Stimulated activated CD4-positive, alpha-beta T cell treated with anti-CD3 and anti-CD28 coated beads, Interleukin-12 subunit alpha, Interleukin-12 subunit beta, amount 100 ng/mL, for 48 hours (primary cell): ENCODE data around the gene HSD17B11.
"Not testable (repeated sequence)": the region's sequence is repeated elsewhere in the genome, so short reads cannot be mapped to it uniquely, and the experiment has no call there.

ENCODE experiments used
- DNase-seq, 3 donors: peaks; one replicate each; pipeline ENCODE4 v3.0.0-alpha.2; 2020; ENCODE audit warnings: low read depth in 2 of 3, low spot score in 1 of 3

Gene HSD17B11, protein sequence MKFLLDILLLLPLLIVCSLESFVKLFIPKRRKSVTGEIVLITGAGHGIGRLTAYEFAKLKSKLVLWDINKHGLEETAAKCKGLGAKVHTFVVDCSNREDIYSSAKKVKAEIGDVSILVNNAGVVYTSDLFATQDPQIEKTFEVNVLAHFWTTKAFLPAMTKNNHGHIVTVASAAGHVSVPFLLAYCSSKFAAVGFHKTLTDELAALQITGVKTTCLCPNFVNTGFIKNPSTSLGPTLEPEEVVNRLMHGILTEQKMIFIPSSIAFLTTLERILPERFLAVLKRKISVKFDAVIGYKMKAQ

DNA sequence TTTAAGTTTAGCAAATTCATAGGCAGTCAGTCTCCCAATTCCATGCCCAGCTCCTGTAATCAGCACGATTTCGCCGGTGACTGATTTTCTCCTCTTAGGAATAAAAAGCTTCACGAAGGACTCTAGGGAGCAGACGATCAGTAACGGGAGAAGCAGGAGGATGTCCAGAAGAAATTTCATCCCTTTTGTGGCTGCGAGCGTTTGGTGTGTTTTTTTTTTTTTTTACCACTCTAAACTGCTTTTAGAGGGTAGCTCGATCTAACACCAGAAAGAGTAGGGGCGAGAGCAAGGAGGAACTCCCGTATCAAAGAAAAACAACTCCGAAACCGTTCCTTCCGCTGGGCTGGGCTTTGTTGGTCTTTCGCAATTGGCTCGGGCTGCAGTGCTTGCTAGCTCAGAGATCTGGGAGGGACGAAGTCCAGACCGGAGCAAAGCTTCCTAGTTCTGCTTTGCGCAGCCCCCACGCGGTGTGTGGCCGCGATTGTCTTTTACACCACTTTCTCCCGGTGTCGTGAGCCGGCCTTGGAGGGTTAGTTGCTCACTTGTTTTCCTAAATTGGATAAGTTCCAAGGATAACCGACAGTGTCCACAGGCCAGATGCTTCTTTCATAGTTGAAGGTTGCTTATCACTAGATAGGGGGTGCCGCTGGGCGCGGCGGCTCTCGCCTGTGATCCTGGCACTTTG lies at the start of gene HSD17B11:
Gene HSD17B11, minus strand, starts transcription at position 298 of the 685 bp plus-strand sequence. Its CDS starts 118 bp downstream, at position 180.
- peak; percentile 65 to 70 (median 67) for DNase-seq

DNA sequence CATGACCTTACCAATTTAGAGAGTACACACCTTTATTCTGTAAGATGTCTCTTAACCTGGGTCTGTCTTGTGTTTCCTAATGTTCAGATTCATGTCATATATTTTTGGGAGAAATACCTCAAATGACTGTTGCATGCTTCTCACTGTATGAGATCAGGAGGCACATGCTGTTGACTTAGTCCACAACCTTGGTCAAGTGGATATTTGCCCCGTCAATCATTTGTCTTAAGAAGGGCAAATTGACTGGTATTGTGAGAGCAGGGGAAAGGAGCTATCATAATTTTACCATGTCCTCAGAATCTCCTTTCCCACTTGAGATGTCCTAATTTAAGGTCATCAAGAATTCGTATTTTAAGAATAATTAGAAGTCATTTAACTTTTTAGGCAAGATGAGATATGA lies 42.4 kb upstream of the HSD17B11 start:
- no peak for DNase-seq

DNA sequence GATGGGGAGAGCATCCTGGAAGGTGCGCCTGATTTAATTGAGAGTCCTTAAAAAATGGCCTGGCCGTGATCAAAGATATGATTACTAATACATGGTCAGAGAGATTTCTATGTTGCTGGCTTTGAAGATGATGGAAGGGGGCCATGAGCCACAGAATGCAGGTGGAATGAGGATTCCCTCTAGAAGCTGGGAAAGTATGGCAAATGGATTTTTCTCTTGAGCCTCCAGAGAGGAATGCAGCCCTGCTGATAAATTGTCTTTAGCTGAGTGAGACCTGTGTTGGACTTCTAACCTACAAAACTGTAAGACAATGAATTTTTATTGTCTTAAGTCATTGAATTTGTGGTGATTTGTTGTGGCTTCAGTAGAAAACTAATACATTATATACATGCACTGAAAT lies 39.0 kb upstream of the HSD17B11 start:
- no peak for DNase-seq

DNA sequence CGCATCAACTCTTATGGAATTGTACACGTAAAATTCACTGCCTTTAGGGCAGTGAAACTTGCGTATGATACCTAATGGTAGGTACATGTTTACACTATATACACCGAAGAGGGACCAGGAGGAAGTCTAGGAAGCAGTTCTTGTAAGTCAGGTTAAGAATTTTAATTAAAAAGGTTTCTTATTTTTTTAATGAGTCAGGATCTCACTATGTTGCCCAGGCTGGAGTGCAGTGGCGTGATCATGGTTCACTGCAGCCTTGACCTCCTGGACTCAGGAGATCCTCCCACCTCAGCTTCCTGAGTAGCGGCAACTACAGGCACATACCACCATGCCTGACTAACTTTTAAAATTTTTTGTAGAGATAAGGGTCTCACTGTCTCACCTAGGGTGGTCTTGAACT lies 38.0 kb upstream of the HSD17B11 start:
- no peak for DNase-seq

DNA sequence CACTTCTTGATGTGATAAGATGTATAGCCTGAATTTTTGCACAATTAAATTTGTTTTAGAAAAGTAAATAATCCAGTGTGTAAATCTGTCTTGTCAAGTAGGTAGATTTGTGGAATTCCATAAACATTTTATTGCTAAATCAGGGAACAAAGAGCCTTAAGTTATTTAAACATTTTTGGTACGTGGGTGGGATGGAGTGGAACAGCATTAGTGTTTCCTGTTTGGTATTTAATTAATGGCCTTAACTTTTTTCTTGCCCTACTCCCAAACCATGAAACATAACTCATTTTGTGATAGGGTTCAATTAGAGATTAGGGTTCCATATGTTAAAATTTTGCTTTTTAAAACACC lies 36.5 kb upstream of the HSD17B11 start:
- no peak for DNase-seq

DNA sequence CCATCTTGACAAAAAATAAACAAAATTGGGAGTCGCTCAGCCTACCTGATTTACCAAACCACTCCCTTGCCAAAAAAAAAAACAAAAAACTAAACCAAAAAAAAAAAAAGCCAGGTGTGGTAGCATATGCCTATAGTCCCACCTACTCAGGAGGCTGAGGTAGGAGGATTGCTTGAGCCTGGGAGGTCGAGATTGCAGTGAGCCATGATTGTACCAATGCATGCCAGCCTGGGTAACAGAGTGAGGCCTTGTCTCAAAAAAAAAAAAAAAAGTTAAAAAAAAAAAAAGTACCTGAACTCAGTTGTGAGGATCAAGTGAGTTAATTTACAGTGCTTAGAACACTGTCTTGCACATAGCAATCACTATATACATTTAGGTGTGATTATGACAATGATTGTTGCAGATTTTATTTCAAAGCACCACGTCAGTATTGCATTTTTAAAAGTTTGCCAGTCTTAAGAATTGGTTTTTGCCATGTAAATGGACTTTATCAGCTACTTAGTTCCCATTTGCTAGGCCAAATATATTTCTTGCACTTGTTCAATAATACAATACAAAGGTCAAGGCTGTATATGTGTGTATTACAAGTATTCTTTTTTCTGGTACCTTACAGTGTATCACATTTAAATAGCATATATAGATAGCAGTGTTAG lies 36.0 kb upstream of the HSD17B11 start:
- no peak for DNase-seq

DNA sequence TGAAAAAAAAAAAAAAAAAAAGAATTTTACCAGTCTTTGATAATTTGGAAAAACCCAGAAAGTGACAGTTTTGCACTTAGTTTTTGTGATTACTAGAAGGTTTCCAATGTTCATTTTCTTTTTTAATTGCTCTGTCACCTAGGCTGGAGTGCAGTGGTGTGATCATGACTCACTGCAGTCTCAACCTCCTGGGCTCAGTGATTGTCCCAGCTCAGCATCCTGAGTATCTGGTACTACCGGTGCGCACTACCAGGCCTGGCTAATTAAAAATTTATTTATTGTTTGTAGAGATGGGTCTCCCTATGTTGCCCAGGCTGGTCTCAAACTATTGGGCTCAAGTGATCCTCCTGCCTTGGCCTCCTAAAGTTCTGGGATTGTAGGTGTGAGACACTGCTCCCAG lies 34.7 kb upstream of the HSD17B11 start:
- DNase-seq: peak in 1 of 3 donors; percentile 1

DNA sequence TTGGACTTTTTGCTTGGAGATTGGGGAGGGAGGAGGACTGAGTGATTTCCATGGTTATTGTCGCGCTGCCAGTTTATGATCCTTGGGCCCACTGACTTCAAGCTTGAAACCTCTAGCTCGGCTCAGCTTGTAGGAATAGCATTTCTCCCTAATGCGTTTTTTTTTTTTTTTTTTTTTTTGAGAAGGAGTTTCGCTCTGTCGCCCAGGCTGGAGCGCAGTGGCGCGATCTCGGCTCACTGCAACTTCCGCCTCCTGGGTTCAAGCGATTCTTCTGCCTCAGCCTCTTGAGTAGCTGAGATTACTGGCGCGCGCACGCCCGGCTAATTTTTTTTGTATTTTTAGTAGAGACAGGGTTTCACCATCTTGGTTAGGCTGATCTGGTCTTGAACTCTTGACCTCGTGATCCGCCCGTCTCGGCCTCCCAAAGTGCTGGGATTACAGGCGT lies 33.1 kb upstream of the HSD17B11 start:
- not testable (repeated sequence) for DNase-seq

DNA sequence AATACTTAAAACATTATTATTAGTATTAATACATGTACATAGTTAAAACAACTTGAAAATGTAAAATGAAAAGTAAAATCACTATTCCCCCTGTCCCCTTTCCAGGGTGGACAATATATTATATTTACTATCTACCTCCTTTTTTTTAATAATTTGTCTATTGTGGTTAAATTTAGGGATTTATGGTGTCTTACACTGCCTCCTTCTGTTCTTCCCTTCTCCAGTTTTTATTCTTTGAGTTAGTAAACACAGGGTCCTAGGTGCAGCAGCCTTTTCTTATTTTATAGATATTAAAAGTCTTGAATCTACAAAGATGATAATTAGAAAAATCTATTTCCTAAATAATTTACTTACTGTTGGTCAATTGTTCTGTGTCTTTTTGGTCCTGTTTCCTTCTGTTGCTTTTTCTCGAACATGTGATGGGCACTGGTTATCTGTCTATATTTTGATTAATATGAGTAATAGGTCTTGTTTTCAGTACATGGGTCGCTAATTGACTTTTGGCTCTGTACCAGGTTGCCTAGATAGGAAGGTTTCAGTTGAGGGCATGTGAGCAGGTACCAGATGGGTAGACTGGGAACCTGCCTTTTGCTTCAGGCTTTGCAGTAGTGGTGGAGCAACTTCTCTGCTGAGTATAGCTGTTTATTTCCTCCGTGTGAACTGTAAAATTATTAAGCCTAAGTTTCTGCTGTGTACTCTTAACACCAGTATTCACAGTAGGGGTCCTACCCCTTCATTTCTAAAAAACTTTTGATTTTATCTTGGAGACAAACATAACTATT lies 32.5 kb upstream of the HSD17B11 start:
- no peak for DNase-seq

DNA sequence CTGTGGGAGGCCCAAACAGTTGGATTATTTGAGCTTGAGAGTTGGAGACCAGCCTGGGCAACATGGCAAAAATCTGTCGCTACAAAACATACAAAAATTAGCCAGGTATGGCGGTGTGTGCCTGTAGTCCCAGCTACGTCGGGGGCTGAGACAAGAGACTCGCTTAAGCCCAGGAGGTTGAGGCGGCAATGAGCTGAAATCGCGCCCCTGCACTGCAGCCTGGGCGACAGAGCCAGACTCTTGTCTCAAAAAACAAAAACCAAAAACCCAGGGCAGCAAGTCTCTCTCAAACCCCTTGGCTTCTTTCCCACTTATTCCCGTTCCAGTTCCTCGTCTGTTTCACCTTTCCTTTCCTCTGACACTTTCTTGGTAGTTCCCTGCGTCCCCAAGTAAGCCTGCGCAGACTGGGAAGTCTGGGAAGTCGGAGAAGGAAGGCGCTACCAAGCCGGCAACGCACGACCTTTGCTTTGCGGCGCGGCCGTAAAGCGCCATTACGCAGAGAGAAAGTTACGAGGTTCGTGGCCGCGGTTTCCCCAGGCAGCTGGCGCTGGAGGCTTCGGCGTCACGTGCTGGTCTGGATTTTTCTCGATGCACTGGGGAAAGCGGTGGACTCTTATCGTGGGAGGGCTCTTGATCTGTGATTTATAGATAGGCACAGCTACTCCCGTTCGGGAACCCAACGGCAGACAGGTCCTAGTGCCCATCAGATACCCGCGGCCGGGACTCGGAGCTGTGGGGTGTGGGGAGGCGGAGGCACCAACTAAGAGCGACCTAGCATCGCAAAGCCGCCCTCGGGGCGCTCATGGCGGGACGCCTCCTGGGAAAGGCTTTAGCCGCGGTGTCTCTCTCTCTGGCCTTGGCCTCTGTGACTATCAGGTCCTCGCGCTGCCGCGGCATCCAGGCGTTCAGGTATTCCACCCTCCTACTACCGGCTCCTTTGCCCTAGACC lies 31.4 kb upstream of the HSD17B11 start, which contains the start of gene NUDT9:
Gene NUDT9, plus strand, starts transcription at position 470 of the 949 bp plus-strand sequence. Its CDS starts 333 bp downstream, at position 803.
- peak; percentile 74 to 86 (median 77) for DNase-seq

DNA sequence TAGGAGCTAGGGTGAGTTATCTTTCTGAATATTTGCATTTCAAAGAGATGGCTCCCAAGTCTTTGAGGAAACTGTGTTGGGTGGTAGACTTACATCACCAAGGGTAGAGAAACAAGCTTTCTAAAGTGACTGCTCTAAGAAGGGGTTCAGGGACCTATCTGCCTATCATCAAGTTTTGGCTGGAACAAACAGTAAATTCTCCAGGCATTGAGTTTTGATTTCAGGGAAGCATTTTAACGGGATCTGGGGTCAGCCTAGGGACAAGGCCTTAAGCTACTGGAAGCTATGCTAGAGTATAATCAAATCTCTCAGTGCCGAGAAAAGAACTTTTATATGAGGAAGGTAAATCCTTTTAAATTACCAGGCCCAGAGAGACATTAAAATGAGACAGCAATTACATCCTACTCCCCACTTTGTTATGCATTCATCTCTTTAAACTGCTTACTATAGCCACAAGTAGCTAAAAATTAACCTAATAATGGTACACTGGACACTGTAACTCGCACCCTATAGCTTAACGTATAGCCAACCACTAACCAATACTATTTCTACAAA lies 29.4 kb upstream of the HSD17B11 start:
- no peak for DNase-seq

DNA sequence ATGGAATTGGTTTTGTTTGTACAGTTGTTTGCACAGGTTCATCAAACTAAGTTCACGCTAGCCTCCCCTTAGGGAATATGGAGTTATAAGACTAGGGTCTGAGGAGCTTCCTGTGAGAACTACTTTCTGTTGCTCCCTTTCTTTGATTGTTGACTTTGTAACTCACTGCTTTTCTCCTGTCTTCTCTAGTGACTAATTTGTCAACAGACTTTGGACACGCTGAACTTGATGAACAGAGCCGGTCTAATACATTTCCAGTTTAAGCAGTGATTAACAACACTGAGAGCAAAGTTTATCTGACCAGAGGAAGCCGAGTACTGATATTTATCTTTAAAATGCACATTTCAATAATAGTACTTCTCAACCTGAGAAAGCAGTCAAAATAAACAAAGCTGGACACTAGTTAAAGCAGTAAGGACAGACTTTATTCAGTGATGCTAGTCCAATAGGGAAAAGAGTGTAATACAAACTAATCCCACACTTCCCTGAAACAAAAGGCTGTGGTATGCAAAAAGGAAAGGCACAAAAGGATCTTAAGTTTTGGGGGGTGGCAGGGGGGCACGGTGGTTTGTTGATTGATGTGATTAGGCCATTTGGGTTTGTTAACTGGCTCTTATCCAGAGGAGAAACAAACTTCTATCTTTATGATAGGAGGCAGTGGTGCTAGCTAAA lies 28.7 kb upstream of the HSD17B11 start:
- no peak for DNase-seq

DNA sequence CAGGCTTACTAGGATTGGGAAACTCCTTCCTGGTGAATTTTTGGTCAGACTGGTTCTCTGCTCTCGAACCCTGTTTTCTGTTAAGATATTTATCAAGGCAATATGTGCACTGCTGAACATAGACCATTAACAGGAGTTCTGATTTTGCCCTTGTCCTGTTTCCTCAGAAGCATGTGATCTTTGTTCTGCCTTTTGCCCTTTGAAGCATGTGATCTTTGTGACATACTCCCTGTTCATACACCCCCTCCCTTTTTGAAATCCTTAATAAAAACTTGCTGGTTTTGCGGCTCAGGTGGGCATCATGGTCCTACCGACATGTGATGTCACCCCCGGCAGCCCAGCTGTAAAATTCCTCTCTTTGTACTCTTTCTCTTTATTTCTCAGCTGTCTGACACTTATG lies 27.4 kb upstream of the HSD17B11 start:
- not testable (repeated sequence) for DNase-seq

DNA sequence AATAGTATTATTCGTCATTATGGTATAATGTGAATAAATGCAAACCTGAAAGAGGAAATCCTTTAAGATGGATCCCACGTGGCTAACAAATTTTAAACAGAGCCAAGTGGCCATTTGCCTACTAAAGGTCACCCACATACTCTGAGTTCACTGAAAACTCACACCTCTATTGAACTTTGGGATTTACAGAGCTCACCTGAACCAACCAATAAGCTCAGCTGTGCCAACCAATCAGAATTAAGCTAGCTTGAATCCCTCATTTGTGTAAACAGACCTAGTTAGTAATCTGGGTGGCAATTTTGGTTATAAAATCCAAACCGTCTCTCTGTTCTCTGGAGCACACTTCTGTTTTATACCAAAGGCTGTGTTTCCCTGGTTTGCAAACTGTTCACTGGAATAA lies 26.0 kb upstream of the HSD17B11 start:
- DNase-seq: no peak

DNA sequence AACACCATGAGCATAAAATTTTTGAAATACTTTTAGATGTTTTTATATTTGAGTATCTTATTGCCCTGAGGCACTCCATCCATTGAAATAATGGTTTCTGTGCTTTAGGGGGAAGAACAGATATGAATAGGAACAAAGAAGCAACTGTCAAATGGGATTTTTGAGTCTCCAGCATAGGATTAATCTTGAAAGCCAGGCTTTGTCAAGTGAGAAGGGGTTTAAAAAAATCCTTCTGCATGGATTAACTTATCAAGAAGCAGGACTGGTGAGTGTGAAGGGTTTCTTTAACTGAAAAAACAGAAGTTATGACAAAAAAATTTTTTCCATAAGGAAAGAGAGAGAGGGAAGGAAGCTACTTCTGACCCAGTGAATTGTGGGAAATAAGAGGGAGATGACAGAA lies 23.8 kb upstream of the HSD17B11 start:
- DNase-seq: no peak

DNA sequence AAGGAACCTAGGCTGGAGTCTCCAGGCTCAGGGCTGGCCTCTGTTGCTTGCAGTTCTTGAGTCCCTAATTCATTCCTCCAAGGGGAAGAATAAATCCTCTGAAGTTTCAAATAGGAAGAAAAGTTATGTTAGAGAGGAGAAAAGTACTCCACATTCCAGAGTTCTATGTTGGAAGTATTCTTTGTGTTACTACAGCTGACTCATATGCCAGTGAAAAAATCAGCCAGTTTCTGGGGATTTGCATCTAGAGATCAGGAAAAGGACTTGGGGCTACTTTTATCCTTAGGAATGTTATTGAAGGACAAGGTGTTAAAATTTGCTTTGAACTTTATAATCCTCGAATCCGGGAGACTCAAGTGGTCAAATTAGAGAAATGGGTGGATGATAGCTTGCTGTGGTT lies 19.7 kb upstream of the HSD17B11 start:
- DNase-seq: no peak

DNA sequence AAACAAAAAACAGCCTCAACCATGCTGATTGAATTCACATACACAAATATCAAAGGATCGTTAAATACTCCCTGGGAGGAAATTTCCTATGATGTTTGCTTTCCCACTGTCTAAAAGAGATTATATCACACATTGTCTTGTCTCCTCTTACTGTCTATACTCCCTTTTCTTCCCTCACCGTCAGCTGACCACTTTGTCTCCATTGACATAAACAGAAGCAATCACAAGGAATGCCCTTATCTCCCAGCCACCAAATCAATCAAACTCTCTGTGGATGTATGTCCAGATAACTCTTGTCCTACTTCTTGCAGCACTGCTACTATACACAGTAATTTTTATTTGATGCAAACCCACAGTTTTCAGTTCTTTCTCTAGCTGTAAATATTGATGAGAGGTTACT lies 19.2 kb upstream of the HSD17B11 start:
- no peak for DNase-seq

DNA sequence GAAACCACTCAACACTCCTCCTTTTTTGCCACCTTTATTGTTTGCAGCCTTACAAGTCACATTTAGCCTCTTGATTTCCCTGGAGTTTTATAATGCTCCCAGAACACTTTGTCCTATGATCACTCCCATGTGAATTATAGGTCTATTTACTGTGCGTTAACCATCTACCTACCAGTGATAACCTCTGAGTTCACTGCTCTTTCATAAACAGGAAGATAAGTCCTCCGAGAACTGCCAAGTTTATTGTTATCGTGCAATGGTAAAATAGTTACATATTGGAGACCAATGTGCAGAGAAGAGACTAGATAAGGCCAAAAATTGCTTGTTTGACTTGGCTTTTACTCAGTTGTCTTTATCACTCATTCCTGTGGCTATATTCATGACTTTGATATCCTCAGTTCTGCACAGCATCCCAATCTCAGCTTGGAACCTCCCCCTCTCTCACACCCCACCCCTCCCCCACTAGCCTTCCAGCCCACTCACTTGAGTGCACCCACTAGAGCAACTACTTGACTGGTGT lies 18.5 kb upstream of the HSD17B11 start:
- no peak for DNase-seq

DNA sequence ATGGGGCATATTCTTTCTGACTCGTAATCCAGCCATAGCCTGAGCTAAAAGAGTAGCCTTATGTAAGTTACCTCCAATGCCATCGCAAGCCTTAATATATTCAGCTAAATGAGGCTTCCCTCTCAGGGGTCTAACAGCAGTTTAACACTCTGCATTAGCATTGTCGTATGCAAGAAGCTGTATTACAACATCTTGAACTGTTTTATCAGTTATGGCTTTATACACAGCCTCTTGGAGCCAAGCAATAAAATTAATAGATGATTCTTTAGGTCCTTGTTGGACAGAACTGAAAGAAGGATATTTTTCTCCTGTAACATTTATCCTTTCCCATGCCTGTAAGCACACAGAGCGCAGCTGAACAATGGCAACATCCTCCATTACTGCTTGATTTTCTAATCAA lies 15.9 kb upstream of the HSD17B11 start:
- DNase-seq: not testable (repeated sequence)
